AML-193 (cell line): ENCODE measurements around the gene ATF7.
"Not testable (repeated sequence)": the region's sequence is repeated elsewhere in the genome, so short reads cannot be mapped to it uniquely, and the experiment has no call there.

ENCODE experiments used
- DNase-seq, 2 experiments: peaks; one replicate each; lab custom pipeline; 2025; lab: John Stamatoyannopoulos, UW

The ATF7 gene

DNA sequence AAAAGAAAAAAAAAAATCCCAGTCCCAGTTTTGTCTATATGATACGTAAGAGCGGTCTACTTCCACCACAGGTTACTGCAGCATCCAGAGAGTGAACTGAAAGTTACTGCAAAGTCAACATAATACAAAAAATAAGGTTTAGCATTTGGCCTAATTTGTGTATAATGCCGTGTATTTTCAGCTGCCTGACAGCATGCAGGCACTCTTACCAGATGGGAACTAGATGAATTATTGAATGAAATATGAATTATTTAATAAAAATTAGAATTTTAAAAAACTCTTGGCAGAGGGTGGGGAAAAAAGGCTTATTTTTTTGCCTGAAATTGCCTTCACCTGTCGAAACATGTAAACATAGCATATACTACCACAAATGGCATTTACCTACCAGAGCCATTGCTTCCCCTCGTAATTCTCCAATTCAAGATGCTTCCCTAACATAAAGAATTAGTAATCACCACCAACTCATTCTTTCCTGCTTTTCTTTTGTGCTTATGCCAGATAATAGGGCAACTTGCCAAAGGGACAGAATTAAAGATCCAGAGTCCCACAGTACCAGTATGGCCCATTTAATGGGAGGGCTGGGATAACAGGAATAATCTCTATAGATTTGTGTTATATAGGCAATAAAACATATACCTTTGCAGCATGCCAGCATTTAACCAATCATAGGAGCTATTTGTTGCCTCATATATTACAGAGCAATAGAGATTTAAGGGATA is 31.1 kb downstream of the ATF7 start:
- no peak for DNase-seq

DNA sequence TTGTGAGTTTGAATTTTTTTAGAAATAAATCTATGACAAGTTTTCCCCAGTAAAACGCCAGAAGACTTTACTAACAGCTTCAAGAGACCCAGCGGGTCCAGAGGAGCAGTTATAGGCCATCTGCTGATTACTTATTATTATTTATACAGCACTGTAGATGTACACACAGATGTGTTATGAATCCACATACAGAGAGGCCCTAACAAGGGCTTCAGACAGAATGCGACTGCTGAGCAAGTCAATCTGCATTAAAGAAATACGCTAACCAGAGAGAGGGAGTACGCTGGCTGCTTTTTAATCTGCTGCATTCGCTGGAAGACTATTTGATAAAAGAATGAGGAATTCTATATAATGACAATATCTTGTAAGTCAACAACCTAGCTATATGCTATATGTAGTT is 32.5 kb downstream of the ATF7 start:
- DNase-seq: no peak

DNA sequence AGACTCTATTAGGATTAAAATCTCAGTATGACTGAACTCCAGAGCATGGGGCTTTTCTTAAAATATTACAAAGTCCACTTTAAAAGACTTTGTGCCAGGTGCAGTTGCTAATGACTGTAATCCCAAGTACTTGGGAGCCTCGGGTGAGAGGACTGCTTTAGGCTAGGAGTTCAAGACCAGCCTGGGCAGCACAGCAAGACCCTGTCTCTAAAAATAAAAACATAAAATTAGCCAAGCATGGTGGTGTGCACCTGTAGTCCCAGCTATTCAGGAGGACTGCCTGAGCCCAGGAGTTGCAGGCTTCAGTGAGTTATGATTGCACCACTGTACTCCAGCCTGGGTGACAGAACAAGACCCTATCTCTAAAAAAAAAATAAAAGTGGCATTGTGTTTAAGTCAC is 33.2 kb downstream of the ATF7 start:
- DNase-seq: no peak

- no peak for DNase-seq
Observed at GRCh38 chr12:53592426-53592825, 33.8 kb downstream of the ATF7 start.

GRCh38 chr12:53591301-53592206 is 34.6 kb downstream of the ATF7 start:
- DNase-seq: no peak

DNA sequence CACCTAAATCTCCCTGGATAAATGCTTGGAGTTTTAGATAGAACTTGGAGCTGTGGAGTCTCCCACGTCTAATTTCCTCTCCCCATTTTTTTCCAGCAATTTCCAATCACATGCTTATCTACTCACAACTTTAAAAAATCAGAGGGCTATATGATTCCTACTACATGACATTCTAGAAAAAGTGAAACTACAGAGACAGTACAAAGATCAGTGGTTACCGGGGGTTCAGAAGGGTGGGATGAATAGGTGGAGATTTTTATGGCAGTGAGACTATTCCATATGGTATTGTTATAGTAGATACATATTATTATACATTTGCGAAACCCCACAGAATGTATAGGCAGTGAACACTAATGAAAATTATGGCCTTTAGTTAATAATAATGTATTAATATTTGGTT is 35.5 kb downstream of the ATF7 start:
- DNase-seq: no peak

- DNase-seq: no peak
Observed at GRCh38 chr12:53589915-53590314, 36.3 kb downstream of the ATF7 start.

DNA sequence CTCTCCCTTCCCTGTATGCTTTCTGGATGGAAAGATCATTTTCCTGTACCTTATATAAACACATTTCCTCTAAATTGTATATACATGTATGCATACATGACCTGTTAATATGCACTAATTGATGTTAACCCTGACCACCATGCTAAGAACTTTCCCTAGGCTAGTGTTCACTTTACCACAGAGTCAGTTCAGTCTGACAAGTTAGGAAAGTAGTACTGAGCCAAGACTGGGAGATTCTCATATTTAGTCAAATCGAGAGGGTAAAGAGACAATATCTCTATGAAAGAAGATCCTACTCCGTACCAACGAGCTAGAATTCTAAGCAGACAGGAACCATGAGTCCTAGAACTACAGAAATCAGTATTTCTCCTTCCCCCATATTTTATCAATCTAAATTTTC is 36.8 kb downstream of the ATF7 start:
- no peak for DNase-seq

GRCh38 chr12:53588123-53588522 is 38.1 kb downstream of the ATF7 start:
- DNase-seq: no peak

GRCh38 chr12:53586745-53587144 is 39.4 kb downstream of the ATF7 start:
- no peak for DNase-seq

- DNase-seq: no peak
Observed at GRCh38 chr12:53585448-53586125, 40.6 kb downstream of the ATF7 start.

DNA sequence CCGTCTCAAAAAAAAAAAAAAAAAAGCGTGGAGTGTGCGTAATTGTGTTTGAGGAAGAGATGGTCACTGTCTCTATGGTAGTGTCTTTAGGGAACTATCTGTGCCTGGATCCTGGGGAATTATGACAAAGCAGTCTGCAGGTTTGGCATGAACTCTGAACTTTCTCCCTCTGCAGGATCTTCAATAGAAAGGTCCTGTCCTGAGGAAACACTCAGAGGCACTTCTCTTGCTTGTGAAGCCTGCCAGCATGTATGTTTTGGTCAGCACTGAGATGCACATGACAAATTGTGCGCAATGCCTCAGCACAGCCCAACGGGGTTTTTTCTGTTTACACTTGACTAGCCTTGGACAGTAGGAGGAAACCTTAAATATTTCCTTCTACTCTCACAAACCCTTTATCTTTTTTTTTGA is 46.6 kb downstream of the ATF7 start:
- DNase-seq: no peak

DNA sequence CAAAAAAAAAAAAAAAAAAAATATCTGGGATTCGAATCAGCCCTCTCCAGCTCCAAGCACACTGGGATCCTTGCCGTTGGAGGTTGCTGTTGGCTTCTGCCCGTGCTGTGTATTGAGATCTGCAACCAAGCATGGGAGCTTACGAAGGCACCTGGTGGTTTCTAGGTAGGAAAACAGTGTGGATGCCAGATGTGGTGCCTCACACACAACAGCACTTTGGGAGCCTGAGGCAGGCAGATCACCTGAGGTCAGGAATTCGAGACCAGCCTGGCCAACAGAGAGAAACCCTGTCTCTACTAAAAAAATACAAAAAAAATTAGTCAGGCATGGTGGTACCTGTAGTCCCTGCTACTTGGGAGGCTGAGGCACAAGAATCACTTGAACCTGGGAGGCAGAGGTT is 47.4 kb downstream of the ATF7 start:
- DNase-seq: no peak

DNA sequence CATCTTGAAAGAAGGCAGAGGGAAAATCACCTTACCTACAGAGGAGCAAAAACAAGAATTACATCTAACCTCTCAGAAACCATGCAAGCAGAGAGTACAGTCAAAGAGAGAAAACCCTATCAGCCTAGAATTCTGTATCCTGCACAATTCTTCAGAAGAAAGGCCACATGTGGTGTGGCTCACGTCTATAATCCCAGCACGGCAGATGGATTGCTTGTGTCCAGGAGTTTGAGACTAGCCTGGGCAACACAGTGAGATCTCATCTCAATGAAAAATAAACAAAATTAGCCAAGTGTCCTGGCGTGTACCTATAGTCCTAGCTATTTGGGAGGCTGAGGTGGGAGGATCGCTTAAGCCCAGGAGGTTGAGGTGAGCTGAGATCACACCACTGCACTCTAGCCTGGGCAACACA is 48.2 kb downstream of the ATF7 start:
- DNase-seq: no peak

DNA sequence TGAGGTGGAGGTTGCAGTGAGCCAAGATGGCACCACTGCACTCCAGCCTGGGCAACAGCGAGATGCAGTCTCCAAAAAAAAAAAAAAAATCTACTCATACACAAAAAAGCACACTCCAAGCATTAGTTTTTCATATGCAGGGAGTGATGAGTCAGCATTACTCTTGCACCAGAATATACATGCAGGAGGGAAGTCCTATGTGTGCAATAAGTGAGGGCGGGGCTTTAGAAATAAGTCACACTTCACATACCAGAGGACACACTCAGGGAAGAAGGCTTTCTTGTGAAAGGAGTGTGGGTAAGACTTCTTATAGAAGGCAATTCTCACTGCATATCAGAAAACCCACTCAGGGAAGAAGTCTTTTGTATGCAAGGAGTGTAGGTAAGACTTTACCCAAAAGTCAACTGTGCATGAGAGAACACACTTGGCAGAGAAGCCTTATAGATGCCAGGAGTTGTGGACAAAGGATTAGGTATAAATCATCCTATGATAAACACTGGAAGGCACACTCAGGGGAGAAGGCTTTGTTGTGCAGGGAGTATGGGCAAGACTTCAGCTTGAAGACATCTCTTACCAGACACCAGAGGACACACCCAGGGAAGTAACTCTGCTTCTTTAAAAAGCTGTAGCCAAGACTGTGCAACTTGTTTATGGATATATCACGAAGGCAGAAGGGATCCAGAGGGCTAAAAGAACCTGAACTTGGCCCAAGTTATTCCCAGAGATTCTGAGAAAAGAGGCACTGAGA is 50.5 kb downstream of the ATF7 start:
- peak; percentile 39 to 68 for DNase-seq

DNA sequence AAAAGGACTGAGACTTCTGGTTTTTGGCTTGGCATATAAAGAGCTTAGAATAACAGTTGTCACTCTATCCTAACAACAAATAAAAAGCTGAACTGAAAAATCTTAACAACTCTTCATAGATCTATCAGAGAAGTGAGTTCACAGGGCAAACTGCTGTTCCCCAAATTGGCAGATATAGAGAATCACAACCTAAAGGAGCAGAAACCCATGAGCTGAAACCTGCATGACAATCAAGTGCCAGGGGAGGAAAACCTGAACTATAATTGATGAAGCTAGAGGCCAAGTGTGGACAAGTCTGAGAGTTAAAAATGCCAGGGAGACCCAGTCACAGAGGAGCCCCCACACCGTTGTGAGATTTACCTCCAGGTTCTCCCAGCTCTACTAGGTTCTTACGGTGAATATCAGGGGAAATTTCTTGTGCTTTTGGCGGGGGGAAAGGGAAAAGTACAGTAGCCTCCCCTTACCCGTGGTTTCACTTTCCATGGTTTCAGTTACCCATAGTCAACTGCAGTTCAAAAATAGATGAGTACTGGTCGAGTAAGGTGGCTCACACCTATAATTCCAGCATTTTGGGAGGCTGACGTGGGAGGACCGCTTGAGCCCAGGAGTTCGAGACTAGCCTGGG is 53.9 kb downstream of the ATF7 start:
- no peak for DNase-seq

GRCh38 chr12:53571295-53571694 is 54.9 kb downstream of the ATF7 start:
- DNase-seq: no peak

DNA sequence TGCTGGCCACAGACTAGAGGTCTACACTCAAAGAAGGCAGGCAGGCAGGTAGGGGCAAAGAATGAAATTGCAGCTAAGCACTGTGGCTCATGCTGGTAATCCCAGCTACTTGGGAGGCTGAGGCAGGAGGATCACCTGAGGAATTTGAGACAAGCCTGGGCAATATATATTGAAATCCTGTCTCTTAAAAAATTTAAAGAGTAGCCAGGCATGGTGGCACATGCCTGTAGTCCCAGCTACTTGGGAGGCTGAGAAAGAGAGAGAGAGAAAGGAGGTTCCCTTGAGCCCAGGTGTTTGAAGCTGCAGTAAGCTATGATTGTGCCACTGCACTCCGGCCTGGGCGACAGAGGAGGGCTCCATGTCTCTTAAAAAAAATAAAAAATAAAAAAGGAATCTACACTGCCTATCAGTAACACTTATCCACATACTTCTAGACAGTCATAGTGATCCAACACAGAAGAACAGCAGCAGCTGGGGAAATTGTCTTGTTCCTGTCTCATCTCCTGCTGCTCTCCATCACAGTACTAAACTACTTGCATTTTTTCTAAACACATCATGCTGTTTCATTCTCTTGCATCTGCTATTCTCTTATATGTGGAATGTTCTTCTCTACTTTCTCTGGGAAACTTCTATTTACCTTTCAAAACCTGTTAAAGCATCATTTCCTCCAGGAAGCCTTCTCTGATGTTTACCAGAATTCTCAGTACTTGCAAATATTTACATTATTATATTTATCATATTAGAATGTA is 57.2 kb downstream of the ATF7 start:
- DNase-seq: no peak

- no peak for DNase-seq
Observed at GRCh38 chr12:53567961-53568808, 58.0 kb downstream of the ATF7 start.

DNA sequence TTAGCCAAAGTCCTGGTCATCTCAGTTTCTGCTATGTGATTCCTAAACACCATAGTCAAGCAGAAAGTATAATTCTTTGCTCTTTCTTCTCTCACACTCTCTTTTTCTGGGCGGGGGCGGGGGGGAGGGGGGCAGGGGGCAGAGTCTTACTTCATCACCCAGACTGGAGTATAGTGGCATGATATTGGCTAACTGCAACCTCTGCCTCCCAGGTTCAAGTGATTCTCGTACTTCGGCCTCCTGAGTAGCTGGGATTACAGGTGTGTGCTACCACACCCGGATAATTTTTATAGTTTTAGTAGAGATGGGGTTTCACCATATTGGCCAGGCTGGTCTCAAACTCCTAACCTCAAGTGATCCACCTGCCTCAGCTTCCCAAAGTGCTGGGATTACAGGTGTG is 60.8 kb downstream of the ATF7 start:
- not testable (repeated sequence) for DNase-seq
